Measurements from ENCODE around the gene CD72. TPM values are rescaled to one million over a fixed set of nuclear protein-coding genes. Genes with fewer than 3 reads are reported as not detected.

The CD72 gene
- polyA plus RNA-seq, 3 donors: 1.6 to 6.8 (median 1.8) TPM

DNA sequence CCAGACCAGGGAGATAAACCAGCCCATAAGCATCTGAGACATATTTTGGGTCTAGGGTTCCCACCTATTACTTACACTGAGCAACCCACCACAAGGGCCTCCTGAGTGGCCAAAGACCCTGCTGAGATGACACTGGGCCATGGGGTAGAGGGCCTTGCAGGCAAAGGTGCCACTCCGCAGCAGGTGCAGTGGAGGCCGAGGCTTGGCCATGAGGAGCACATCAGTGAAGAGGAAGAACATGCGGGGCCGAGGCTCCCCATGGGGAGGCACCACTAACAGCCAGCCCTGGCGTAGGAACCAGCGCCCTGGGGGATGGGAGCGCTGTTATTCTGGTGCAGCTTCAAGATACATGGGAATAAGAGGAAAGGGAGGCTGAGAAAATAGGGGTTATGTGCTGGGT is 44.2 kb upstream of the CD72 start:
- DNase-seq: no peak
- Mint-ChIP-seq H3K4me1 (peaks cover 55% of the 10 kb centered on the region), H3K27ac (peak overlapping the region in 2 of 7 donors; percentile 17 to 70), H3K36me3 (peaks cover 19 to 27% of the 10 kb centered on the region in 2 donors), H3K27me3 (ENCODE audit: low read depth in 3 of 3) (peaks cover 0 to 7% (median 6%) of the 10 kb centered on the region in 3 donors), H3K4me3 (peak overlapping the region in 1 of 2 donors; percentile 39), H3K9me3 (peaks cover 0 to 3% (median 0%) of the 10 kb centered on the region in 7 donors)
- TF ChIP-seq, protein P1, sequence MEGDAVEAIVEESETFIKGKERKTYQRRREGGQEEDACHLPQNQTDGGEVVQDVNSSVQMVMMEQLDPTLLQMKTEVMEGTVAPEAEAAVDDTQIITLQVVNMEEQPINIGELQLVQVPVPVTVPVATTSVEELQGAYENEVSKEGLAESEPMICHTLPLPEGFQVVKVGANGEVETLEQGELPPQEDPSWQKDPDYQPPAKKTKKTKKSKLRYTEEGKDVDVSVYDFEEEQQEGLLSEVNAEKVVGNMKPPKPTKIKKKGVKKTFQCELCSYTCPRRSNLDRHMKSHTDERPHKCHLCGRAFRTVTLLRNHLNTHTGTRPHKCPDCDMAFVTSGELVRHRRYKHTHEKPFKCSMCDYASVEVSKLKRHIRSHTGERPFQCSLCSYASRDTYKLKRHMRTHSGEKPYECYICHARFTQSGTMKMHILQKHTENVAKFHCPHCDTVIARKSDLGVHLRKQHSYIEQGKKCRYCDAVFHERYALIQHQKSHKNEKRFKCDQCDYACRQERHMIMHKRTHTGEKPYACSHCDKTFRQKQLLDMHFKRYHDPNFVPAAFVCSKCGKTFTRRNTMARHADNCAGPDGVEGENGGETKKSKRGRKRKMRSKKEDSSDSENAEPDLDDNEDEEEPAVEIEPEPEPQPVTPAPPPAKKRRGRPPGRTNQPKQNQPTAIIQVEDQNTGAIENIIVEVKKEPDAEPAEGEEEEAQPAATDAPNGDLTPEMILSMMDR (IDR thresholded peaks at IDR 0.05): no peak
- Histone ChIP-seq H2AFZ (ENCODE audit: insufficient read depth, low read depth, low read length, poor library complexity, severe bottlenecking) (no peak overlapping the region), H3K36me3 (replicated peaks in 1 of 2; ENCODE audit: control insufficient read depth in 1 of 2, insufficient read depth in 2 of 2, low read length in 2 of 2) (peaks cover 10 to 14% of the 10 kb centered on the region in 2 donors), H3K9ac (ENCODE audit: insufficient read depth, low read length, poor library complexity, severe bottlenecking) (no peak overlapping the region), H3K27me3 (ENCODE audit: control insufficient read depth in 2 of 2, insufficient read depth in 2 of 2, low read length in 2 of 2) (no peaks in the 10 kb centered on the region), H3K4me3 (replicated peaks in 1 of 3; ENCODE audit: low read depth in 2 of 3, low read length in 3 of 3) (no peak overlapping the region), H4K20me1 (ENCODE audit: insufficient read depth, low read length) (no peaks in the 10 kb centered on the region), H3K4me1 (ENCODE audit: control insufficient read depth in 1 of 2, insufficient read depth in 2 of 2, low read length in 2 of 2) (peaks cover 36 to 55% of the 10 kb centered on the region in 2 donors), H3K4me2 (replicated peaks; ENCODE audit: extremely low read depth, low read length, poor library complexity, severe bottlenecking) (no peak overlapping the region), H3K27ac (ENCODE audit: low read depth in 1 of 2, low read length in 2 of 2) (peak overlapping the region in 1 of 2 donors; percentile 43), H3K79me2 (ENCODE audit: insufficient read depth, low read length) (peaks cover 38% of the 10 kb centered on the region), H3K9me3 (replicated peaks in 1 of 2; ENCODE audit: control insufficient read depth in 1 of 2, insufficient read depth in 1 of 2, low read length in 2 of 2) (no peaks in the 10 kb centered on the region)
- intact Hi-C loops (cut with micrococcal nuclease): no loop called here
- 82% methylated on average over 7 of the region's 7 CpGs for WGBS (ENCODE audit: insufficient coverage)

DNA sequence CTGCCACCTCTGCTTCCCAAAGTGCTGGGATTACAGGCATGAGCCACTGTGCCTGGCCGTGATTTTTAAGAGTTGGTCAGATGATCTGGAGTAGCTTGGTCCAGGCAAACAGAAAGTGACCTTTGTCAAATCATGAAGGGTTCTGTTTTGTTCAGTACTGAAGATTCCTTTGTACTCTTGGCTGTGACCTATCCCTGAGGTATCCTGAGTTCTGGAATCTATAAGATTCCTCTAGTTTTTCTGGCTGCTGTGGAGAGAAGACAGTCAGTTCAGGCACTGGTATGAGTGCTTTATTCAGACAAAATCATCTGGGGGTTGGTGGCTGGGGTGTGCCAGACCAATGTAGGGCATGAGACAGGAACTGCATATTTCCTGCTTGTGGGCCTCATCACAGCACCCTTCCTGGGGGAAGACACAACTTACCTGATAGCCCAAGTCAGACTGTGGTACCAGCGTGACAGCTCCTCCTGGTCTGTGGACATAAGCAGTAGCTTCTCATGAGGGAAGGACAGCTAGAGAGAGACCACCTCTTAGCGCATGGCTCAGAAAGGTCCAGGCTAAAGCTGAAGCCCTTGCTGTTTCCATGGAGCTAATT is 43.6 kb upstream of the CD72 start:
- no peak overlapping the region for H3K4me3 ChIP-seq (replicated peaks in 1 of 3; ENCODE audit: low read depth in 2 of 3, low read length in 3 of 3)
- 42% methylated on average over 2 of the region's 3 CpGs for WGBS (ENCODE audit: insufficient coverage)
- no peaks in the 10 kb centered on the region for H3K9me3 ChIP-seq (replicated peaks in 1 of 2; ENCODE audit: control insufficient read depth in 1 of 2, insufficient read depth in 1 of 2, low read length in 2 of 2)
- H3K4me2 ChIP-seq (replicated peaks; ENCODE audit: extremely low read depth, low read length, poor library complexity, severe bottlenecking): no peak overlapping the region
- intact Hi-C loops (cut with micrococcal nuclease): no loop called here
- peaks cover 10 to 14% of the 10 kb centered on the region in 2 donors for H3K36me3 ChIP-seq (replicated peaks in 1 of 2; ENCODE audit: control insufficient read depth in 1 of 2, insufficient read depth in 2 of 2, low read length in 2 of 2)
- Mint-ChIP-seq H3K4me1 (peaks cover 61% of the 10 kb centered on the region), H3K36me3 (peaks cover 19 to 27% of the 10 kb centered on the region in 2 donors), H3K9me3 (peaks cover 0 to 2% (median 0%) of the 10 kb centered on the region in 7 donors), H3K27me3 (ENCODE audit: low read depth in 3 of 3) (peaks cover 0 to 7% (median 6%) of the 10 kb centered on the region in 3 donors), H3K4me3 (no peak overlapping the region), H3K27ac (peak overlapping the region in 5 of 7 donors; percentile 12 to 58 (median 25))
- TF ChIP-seq, protein P1 (IDR thresholded peaks at IDR 0.05): no peak
- H3K4me1 ChIP-seq (ENCODE audit: control insufficient read depth in 1 of 2, insufficient read depth in 2 of 2, low read length in 2 of 2): peaks cover 42 to 61% of the 10 kb centered on the region in 2 donors
- no peaks in the 10 kb centered on the region for H3K27me3 ChIP-seq (ENCODE audit: control insufficient read depth in 2 of 2, insufficient read depth in 2 of 2, low read length in 2 of 2)
- peak overlapping the region in 1 of 2 donors; percentile 43 for H3K27ac ChIP-seq (ENCODE audit: low read depth in 1 of 2, low read length in 2 of 2)
- no peaks in the 10 kb centered on the region for H4K20me1 ChIP-seq (ENCODE audit: insufficient read depth, low read length)
- peaks cover 38% of the 10 kb centered on the region for H3K79me2 ChIP-seq (ENCODE audit: insufficient read depth, low read length)
- H3K9ac ChIP-seq (ENCODE audit: insufficient read depth, low read length, poor library complexity, severe bottlenecking): no peak overlapping the region
- H2AFZ ChIP-seq (ENCODE audit: insufficient read depth, low read depth, low read length, poor library complexity, severe bottlenecking): no peak overlapping the region
- DNase-seq: no peak
